ENCODE measurements around the gene ZFPM1.

DNA sequence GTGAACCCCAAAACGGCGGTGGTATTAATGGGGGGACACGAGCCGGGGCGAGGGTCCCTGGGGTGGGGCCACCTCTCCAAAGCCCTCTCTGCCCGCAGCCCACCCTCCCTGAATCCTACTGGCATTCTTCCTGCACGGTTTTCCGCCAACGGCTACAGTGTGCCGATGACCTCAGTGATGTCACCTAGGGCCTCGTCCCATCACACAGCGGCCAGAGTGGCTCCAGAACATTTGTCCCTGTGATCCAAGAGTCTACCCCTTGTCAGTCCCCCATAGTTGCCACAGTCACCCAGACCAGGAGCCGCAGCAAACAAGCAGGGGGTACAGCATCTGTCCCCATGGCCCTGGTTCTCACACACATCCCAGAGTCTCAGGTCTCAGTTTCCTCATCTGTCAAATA is 13.9 kb downstream of the ZFPM1 start:
- TF ChIP-seq ZFP3 (CRISPR knock-in tag; IDR thresholded peaks at IDR 0.05): no peak
- no peak for TF ChIP-seq GLIS3 (CRISPR knock-in tag; IDR thresholded peaks at IDR 0.05)
- TF ChIP-seq, protein P1, sequence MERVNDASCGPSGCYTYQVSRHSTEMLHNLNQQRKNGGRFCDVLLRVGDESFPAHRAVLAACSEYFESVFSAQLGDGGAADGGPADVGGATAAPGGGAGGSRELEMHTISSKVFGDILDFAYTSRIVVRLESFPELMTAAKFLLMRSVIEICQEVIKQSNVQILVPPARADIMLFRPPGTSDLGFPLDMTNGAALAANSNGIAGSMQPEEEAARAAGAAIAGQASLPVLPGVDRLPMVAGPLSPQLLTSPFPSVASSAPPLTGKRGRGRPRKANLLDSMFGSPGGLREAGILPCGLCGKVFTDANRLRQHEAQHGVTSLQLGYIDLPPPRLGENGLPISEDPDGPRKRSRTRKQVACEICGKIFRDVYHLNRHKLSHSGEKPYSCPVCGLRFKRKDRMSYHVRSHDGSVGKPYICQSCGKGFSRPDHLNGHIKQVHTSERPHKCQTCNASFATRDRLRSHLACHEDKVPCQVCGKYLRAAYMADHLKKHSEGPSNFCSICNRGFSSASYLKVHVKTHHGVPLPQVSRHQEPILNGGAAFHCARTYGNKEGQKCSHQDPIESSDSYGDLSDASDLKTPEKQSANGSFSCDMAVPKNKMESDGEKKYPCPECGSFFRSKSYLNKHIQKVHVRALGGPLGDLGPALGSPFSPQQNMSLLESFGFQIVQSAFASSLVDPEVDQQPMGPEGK (CRISPR knock-in tag; IDR thresholded peaks at IDR 0.05; ENCODE audit: borderline replicate concordance): no peak
- no peak for TF ChIP-seq ZNF8 (CRISPR knock-in tag; IDR thresholded peaks at IDR 0.05)
- TF ChIP-seq CREB5 (CRISPR knock-in tag; IDR thresholded peaks at IDR 0.05; ENCODE audit: low read depth): no peak
- TF ChIP-seq OSR1 (CRISPR knock-in tag; IDR thresholded peaks at IDR 0.05): no peak
- TF ChIP-seq SNAI2 (CRISPR knock-in tag; IDR thresholded peaks at IDR 0.05): no peak
- TF ChIP-seq, protein P2, sequence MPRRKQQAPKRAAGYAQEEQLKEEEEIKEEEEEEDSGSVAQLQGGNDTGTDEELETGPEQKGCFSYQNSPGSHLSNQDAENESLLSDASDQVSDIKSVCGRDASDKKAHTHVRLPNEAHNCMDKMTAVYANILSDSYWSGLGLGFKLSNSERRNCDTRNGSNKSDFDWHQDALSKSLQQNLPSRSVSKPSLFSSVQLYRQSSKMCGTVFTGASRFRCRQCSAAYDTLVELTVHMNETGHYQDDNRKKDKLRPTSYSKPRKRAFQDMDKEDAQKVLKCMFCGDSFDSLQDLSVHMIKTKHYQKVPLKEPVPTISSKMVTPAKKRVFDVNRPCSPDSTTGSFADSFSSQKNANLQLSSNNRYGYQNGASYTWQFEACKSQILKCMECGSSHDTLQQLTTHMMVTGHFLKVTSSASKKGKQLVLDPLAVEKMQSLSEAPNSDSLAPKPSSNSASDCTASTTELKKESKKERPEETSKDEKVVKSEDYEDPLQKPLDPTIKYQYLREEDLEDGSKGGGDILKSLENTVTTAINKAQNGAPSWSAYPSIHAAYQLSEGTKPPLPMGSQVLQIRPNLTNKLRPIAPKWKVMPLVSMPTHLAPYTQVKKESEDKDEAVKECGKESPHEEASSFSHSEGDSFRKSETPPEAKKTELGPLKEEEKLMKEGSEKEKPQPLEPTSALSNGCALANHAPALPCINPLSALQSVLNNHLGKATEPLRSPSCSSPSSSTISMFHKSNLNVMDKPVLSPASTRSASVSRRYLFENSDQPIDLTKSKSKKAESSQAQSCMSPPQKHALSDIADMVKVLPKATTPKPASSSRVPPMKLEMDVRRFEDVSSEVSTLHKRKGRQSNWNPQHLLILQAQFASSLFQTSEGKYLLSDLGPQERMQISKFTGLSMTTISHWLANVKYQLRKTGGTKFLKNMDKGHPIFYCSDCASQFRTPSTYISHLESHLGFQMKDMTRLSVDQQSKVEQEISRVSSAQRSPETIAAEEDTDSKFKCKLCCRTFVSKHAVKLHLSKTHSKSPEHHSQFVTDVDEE (CRISPR knock-in tag; IDR thresholded peaks at IDR 0.05): no peak
- no peak for TF ChIP-seq ZNF70 (CRISPR knock-in tag; IDR thresholded peaks at IDR 0.05)
- TF ChIP-seq ARNTL (CRISPR knock-in tag; IDR thresholded peaks at IDR 0.05; ENCODE audit: borderline replicate concordance, low read depth): no peak
- no peak for TF ChIP-seq ZC3H10 (CRISPR knock-in tag; IDR thresholded peaks at IDR 0.05)
- TF ChIP-seq ISL1 (CRISPR knock-in tag; IDR thresholded peaks at IDR 0.05): no peak
- no peak for TF ChIP-seq ZNF565 (CRISPR knock-in tag; conservative IDR thresholded peaks at IDR 0.05; ENCODE audit: low read depth)
